Stimulated activated CD8-positive, alpha-beta memory T cell treated with anti-CD3 and anti-CD28 coated beads, Interleukin-7, amount 100 ng/mL, for 4 hours (primary cell): ENCODE data around the gene TMEM154.

Experiments used
- DNase-seq, 2 donors: peaks; one replicate each; pipeline ENCODE4 v3.0.0-alpha.2; 2020; ENCODE audit warnings: low read depth in 2 of 2

Gene TMEM154

DNA sequence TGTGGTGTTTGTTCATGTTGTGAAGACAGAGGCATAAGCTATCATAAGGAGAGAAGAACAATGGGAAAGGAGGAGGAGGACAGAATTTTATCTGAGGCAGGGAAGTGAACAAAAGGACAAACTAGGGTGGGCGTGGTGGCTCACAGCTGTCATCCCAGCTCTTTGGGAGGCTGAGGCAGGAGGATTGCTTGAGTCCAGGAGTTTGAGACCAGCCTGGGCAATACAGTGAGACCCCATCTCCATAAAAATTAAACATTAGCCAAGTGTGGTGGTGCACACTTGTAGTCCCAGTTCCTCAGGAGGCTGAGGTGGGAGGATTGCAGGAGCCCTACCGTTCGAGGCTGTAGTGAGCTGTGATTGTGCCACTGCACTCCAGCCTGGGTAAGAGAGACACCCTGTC lies 49.9 kb downstream of the TMEM154 start:
- DNase-seq, result no peak

DNA sequence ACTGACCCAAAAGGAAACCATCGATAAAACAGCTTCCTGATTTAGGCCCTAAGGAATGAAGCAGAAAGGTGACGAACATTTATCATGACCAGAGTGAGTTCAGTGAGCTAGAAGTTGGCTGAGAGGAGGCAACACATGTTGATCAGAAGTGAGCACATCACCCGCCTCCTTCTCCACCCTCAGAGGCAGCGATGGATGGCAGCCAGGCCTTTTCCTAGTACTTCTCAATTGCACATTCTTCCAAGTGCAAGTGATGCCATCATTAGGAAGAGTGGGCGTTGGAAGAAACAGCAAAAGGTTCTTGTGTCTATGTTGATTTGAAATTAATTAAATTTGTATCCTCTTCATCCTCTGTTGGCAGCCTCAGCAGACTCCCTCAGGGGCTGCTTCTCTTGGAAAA lies 51.7 kb downstream of the TMEM154 start:
- DNase-seq, result no peak

DNA sequence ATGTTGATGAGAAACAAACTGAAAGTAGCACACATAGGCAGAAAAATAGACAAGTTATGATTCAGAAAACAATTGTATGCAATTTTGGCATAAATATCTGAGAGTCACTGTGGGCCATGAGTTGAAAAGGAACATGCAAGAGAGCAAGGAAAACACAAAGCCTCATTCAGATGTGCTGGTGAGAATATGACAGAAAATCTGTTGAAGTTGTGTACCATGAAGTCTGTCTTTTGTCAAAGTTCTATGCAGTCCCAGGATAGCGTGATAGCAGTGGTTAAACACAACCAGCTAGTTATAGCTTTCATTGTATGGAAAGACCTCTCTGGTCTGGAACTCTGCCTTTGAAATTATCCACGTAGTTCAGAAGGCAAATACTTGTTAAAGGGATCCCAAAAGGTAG lies 53.0 kb downstream of the TMEM154 start:
- DNase-seq, result no peak

DNA sequence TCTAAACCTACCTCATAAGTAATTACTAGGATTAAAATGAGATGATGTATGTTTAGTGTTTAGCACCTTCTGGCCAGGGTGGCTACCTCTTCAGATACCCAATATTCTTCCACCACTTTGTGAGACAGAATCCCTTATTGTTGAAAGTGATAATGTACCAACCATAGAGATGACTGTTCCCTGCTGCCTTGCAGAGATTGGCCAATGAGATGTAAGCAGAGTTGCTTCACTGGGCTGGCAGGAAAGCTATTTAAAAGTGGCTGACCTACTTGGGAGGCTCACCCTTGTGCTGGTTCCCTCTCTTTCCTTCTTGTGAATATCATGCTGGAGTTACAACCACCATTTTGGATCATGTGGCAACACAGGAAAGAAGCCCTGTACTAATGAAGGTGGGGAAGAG lies 58.9 kb downstream of the TMEM154 start:
- DNase-seq, result no peak

DNA sequence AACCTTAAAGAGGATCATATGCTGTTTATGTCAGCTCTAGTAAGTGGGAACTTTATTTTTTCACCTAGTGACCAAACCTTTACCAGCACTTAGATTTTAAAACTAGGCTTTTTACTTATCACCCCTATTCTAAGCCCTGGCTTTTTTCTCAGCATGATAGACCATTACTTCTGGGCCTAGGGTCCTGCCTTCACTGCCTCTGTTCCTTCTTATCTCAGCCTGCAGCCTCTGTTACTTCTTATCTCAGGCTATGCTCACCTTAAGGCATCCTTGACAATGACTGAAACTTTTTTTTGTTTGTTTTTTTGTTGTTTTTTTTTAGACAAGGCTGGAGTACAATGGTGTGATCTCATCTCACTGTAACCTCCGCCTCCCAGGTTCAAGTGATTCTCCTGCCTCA lies 59.6 kb downstream of the TMEM154 start:
- DNase-seq, result no peak

DNA sequence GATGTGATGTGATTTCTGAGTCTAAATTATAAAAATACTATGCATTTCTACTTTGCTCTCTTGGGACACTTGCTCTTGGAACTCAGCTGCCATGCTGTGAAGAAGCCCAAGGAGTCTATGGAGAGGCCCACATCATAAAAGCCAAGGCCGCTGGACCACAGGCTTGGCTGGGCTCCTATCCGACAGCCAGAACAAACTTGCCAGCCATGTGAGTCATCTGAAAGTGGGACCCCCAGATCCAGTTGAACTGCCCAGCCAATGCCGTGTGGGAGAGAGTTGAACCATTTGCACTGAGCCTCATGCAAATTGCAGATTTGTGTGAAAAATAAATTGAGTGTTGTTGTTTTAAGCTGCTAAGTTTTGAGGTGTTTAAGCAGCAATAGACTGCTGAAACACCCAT lies 60.2 kb downstream of the TMEM154 start:
- no peak for DNase-seq

DNA sequence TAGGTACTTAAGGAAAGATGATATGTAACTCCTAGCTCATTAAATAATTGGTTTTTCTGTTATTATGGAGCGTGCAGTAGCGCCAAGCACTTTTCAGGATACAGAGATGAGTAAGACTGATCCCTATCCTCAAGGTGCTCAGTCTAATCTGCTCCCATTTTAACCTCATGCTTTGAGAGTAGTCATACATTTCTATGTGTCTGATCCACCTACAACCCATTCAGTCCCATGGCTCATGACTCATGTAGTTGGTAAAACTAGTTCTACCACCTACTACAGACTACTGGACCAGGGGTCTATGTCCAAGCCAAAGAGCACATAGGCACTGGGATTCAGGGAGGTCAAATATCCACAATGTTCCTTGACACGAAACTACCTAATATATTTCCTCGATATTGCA lies 60.8 kb downstream of the TMEM154 start:
- DNase-seq, result no peak

DNA sequence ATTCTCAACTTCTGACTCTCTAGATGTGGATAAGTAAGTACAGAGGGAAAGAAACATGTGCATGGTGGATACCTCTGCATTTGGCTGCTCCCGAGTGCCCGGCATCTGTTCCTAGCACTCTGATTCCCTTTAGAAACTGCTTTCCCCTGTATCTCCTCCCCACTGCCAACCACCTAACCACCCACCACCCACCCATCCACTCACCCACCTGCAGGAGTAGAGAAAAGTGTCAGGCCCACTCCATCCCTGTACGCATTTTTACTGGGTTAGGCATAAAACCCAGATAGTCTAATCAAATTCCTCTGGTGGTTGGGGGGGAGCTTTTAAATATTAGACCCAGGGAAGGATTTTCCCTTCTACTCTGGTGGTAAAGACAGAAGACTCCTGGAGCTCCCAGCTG lies 63.0 kb downstream of the TMEM154 start:
- no peak for DNase-seq

DNA sequence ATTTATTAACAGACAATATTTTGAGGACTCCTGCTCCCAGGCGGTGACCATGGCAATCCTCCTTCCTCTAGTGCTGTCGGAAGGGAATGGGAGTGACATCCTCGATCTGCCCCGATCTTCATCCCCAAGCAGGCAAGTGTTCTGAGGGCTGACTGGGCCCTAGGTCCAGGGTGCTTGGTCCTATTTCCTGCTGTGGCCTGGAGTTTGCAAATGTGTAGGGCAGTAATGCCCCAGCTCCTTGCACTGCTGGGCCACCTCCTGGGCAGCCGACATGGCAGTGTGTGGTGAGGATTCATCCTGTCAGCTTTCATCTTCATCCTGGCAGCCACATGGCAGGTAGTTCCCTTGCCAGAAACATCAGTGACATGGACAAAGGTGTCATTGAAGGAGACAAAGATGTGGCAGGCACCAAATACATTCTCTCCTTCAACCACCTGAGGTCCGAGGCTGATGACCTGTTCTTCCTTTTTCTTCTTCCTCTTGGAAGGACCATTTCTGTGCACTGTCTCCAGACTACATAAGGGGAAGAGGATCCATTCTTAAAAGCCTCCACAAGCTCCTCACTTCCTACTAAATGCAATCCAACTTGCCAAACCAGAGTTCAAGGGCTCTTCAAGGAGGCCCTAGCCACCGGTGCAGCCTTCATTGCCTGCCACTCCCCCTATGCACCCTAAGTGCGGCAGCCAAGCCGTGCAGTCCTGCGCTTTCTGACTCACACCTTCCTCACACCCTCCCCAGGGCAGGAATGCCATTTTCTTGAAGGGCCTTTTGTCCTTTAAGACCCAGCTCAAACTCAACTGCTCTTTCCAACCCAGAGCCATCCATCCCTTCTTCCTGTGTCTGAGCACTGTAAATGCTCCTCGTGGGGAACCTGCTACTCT lies 65.7 kb downstream of the TMEM154 start:
- DNase-seq, result no peak

DNA sequence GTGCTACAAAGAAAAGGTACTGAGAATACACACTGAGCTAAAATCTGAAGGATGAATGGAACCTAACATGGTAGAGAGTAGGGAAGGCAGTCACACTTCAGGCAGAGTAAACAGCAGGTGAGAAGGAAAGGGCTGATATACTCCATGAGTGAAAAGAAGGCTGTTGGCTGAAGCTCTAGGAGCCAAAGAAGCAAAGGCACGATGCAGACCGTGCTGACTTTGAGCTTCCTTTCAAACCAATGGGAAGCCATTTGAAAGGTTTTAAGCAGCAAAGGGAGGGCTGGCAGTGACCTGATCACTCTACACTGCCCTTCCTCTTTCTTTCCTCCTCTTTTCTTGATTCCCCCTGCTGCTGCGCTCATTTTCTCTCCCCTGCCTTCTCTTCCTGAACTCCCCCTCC lies 66.4 kb downstream of the TMEM154 start:
- no peak for DNase-seq

DNA sequence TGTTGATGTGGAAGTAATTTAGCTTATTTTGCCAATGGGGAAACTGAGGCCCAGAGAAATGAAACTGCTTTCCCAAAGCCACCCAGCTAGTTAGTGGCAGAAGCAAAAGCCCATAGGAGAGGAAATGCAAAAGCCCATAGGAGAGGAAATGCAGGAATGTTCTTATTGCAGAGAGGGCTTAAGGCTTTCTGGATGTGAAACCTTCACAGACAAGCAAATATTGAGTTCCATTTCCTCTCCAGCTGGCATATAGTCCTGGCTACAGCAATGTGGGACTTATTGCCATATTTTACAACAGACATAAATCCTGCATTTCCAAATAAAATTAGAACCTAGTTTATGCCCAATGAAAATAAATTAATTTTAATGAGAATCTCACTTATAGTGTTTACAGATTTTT lies 69.7 kb downstream of the TMEM154 start:
- no peak for DNase-seq

DNA sequence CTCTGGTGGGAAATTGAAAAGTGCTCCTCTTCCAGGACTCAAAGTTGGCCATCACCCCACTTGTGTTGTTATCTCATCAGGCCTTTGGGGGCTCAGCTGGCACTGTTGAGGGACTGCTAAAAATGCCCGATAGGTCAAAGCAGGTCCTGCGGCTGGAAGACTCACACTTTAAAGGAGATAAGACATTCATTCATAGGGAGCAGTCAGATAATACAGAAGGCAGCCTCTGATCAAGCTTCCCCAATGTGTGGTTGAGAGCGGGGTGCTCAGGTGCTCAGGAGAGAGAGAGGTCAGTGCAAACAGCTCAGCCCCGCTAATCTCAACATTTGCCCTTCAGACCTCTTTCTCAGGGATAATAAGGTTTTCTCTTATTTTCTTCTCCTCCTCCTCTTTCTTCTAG lies 70.3 kb downstream of the TMEM154 start:
- DNase-seq, result no peak

DNA sequence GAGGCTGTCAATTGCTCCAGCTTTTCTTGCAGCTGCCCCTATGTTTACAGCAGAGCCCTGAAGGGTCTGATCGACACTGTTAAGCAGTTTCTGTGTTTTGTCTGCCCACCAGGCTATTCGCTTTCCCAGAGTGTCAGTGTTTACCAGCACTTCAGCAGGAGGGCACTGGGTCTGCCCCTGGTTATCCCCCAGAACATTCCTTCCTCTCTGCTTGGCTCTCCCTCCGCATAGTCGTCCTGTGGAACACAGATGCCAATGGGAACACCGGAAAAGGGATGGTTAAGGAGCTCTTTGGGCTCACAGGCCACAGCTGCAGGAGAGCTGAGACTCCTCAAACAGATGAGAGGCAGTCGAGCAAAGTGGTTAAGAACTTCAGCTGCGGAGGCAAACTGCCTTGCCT lies 72.6 kb downstream of the TMEM154 start:
- DNase-seq, result no peak

DNA sequence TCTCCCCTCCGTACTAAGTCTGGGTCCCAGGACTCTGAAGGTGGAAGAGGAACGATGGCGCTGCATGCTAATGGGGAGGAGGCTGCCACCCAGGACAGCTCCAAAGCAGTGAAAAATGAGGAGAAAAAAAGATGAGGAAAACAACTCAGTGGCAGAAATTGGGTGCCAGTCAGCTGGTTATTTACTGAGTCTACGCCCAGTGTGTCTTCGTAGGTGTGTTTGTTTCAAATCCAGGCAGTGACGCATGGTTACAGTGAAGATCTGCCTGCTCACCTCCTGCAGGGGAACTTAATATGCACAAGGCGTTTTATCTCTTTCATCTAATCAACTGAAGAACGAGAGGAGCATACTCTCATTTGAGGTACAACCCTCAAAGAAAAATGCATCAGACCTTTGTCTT lies 73.0 kb downstream of the TMEM154 start:
- no peak for DNase-seq

DNA sequence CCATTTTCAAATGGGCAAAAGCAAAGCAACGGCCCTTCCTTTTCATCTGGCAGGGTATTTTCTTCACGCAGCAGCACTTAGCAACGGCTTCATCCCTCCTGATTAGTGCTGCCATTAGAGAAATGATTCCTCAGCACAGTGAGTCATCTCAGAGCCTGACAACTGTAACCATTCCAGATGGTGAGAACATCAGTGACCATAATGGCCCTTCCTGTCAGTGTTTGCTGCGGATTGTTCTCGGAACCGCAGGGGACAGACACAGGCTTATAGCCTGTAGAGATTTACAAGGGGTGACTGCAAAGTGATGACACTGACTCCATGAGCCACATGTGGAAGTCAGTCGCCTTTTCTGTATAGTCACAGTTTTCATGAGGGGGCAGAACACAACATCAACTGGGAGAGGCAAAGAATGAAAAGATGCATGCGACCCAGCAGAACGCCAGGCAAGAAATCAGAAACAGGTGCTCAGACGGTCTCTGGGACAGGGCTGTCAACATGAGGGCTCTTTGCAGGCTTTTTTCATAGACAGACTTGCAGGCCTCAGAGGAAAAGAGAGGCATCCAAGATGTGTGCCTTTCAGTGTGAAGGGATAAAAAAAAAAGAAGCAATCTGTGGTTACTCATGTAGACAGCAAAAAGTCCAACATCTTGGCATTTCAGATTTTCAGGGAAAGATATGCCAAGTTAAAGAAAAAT lies 74.0 kb downstream of the TMEM154 start:
- no peak for DNase-seq

DNA sequence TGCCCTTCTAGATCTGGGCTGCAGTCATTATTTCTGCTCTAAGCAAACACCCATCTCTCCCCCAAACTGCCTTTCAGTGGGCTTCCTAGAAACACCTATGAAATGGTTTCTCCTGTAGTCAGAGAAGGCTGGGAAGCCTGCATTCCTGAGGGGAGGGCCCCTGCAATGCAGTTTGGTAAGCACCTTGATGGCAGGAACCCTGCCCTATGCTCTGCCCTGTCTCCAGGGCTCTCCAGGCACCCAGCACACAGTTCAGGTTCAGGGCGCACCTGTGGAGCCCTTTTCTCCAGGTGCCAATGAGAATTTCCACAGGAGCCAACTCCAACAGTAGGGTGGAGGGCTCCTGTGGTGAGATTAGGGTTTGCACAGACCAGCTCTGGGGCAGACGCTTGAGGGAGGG lies 74.8 kb downstream of the TMEM154 start:
- DNase-seq, result no peak

DNA sequence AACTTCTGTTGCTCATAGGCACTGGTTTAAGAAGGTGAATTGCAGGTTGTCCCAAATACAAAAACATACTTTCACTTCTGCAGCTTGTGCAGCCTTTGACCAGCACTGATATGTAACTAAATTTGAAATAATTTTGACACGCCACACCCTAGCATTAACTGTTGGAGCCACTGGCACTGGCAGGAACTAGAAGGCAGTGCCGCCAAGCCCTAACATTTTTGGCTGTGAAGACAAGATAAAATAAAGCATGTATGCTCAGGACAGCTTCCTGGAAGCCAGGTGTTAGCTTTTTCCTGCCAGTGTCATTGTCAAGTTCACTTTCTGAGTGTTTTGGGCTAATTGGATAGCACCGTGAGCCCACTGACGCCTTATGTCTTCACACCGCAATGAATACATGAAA lies 78.6 kb downstream of the TMEM154 start:
- no peak for DNase-seq

DNA sequence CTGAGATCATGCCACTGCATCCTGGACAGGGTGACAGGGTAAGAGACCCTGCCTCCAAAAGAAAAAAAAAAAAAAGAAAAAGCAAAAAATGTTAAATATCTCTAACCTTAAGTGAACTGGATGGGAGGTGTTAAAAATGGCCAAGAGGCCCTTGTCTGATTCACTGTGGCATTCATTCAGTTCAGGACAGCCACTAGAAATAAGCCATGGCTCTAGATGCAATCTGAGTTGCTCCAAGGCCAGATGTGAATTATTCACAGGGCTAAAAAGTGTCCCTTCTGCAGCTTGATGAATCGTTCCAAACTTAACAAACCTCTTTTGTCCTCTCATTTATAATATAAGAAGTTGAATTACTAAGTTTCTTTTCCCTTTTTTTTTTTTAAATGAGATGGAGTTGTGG lies 80.2 kb downstream of the TMEM154 start:
- DNase-seq, result no peak

DNA sequence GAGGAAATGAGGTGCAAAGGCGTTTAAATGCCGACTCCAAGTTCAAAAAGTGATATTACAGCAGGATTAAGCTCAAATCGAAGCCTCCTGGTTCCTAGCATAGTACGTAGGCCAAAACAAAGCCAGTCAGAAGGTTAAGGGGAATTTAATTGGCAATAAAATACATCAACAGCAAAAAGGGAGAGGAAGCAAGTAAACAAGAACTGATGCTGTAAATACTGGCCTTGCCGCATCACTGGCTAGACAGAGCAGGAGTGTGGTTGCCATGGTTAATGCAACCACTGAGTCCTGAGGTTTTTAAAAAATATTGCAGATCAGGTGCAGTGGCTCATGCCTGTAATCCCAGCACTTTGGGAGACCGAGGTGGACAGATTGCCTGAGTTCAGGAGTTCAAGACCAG lies 80.7 kb downstream of the TMEM154 start:
- no peak for DNase-seq

DNA sequence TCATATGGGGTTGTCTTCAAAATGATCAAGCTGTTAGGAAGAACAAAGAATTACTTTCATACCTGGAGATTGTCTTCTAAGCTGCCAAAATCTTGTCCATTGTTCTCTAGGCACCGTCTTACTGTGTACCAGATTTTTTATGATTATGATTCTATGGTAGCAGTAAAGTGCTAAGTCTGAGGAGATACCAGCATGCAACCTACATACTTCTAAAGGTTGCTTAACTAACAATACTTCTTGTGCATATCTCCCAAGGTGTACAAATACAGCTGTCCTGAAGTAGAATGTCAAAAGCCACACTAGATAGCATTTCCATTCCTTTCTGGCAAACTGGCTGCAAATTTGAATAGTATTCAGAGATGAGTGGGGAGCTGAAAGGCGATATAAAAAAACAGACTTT lies 81.3 kb downstream of the TMEM154 start:
- DNase-seq, result no peak

DNA sequence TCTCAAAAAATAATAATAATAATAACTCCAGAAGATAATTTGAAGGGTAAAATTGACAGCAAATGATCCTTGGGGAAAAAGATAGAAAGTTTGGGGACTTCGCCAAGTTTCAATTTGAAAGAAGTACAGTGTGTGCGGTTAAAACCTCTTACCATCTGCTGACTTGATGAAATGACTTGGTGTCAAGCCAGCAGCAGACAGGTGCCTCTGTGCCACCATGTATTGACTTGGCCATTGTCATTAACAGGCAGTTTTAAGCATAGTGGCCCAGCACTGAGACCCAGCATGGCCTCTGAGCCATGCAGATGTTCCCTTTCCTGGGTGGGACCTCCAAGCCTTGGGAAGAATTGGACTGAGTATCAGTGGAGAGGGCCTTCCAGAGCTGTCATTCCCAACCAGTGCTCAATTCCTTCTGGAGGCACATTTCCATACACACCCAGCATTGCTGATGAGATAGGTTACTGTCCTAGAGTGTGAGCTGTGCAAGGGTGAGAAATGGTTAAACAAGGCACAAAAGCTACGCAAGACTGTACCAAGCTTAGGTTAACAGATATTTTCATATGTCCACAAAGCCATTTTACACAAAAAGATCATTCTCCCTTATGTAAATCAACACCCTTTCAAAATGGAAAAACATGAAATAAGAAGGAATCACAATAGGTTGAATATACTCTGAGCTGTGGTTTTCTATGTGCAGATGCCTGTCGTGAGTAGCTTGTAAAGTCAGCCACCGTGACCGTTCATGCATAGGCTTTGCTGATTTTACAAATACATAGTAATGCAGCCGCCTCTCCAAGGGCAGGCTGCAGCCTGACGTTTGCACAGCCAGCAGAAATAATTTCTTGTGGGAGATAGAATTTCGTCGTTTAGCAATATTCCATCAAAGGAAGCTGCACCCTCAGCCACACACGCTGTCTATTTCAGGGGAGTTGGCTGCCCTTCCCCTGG lies 84.5 kb downstream of the TMEM154 start:
- DNase-seq, result no peak

DNA sequence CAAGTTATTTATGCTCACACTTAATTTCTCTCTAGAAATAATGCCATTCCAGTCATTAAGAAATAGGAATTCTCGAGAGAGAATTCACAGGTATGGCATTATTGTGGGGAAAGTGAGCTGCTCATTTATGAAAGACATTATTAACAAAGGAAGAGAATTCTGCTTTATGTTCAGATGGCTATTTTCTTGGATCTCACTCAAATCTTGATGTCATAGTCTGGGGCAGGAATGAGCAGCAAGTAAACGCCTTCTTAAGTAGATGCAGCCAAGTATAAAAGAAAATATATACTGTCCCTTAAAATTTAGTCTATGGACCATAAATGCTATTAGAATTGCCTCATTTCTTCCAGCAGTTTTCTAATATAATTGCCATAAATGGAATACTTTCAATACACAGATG lies 85.7 kb downstream of the TMEM154 start:
- no peak for DNase-seq
